Memory B cell (primary cell): ENCODE measurements around the gene FGFR3.

Experiments
- ATAC-seq: fragments of 150-1000 bp; cut with Tn5 transposase; 2 replicates; pipeline ENCODE4 v1.10.0; 2021; ENCODE audit warnings: low read depth, mild to moderate bottlenecking, moderate library complexity
- DNase-seq, 2 donors: peaks; one replicate each; pipeline ENCODE4 v3.0.0; 2022; ENCODE audit warnings: low spot score in 2 of 2
- H3K27ac Mint-ChIP-seq: one replicate; pipeline ENCODE4 v1.8.0; 2022; ENCODE audit warnings: mild to moderate bottlenecking, moderate library complexity, mixed read lengths
- H3K27me3 Mint-ChIP-seq: one replicate; pipeline ENCODE4 v1.8.0; 2022; ENCODE audit warnings: mixed read lengths
- H3K36me3 Mint-ChIP-seq: one replicate; pipeline ENCODE4 v1.8.0; 2022; ENCODE audit warnings: mild to moderate bottlenecking, mixed read lengths
- H3K4me1 Mint-ChIP-seq: one replicate; pipeline ENCODE4 v1.8.0; 2022; ENCODE audit warnings: mixed read lengths
- H3K4me3 Mint-ChIP-seq: one replicate; pipeline ENCODE4 v1.8.0; 2022; ENCODE audit warnings: mild to moderate bottlenecking, moderate library complexity, mixed read lengths
- H3K9me3 Mint-ChIP-seq: one replicate; pipeline ENCODE4 v1.8.0; 2022; ENCODE audit warnings: mixed read lengths

Gene FGFR3

GRCh38 chr4:1792832-1793495 lies at the start of gene FGFR3:
TSS of gene FGFR3 (plus strand) at chr4:1793293. CDS start at chr4:1793935, 642 bp downstream.
- DNase-seq (peak in 1 of 2 donors; percentile 46), ATAC-seq (peak; percentile 75)
- Mint-ChIP-seq H3K27me3 (peaks cover 11% of the 10 kb centered on the region), H3K4me1 (no peaks in the 10 kb centered on the region), H3K36me3 (no peaks in the 10 kb centered on the region), H3K4me3 (peak within 1 kb of the TSS; percentile 46), H3K9me3 (no peaks in the 10 kb centered on the region), H3K27ac (no peak within 1 kb of the TSS)

- Mint-ChIP-seq H3K4me1 (no peaks in the 10 kb centered on the region), H3K27ac (no peak overlapping the region), H3K4me3 (no peak overlapping the region), H3K36me3 (peaks cover 13% of the 10 kb centered on the region), H3K27me3 (no peaks in the 10 kb centered on the region), H3K9me3 (peaks cover 3% of the 10 kb centered on the region)
- no peak for DNase-seq
- ATAC-seq = no peak
Observed at GRCh38 chr4:1743551-1743950, 49.5 kb upstream of the FGFR3 start.

- Mint-ChIP-seq H3K27ac (no peak overlapping the region), H3K4me3 (no peak overlapping the region), H3K27me3 (no peaks in the 10 kb centered on the region), H3K9me3 (no peaks in the 10 kb centered on the region), H3K4me1 (no peaks in the 10 kb centered on the region), H3K36me3 (peaks cover 9% of the 10 kb centered on the region)
- no peak for DNase-seq
- no peak for ATAC-seq
Observed at GRCh38 chr4:1743975-1744374, 49.1 kb upstream of the FGFR3 start.

- Mint-ChIP-seq H3K9me3 (no peaks in the 10 kb centered on the region), H3K36me3 (peaks cover 8% of the 10 kb centered on the region), H3K27ac (no peak overlapping the region)
Observed at GRCh38 chr4:1744552-1744951, 48.5 kb upstream of the FGFR3 start.

GRCh38 chr4:1745165-1745564 lies 47.9 kb upstream of the FGFR3 start:
- ATAC-seq (no peak), DNase-seq (no peak)
- no peaks in the 10 kb centered on the region for H3K9me3 Mint-ChIP-seq
- no peak overlapping the region for H3K4me3 Mint-ChIP-seq
- peaks cover 8% of the 10 kb centered on the region for H3K36me3 Mint-ChIP-seq
- no peaks in the 10 kb centered on the region for H3K27me3 Mint-ChIP-seq
- H3K4me1 Mint-ChIP-seq = no peaks in the 10 kb centered on the region
- no peak overlapping the region for H3K27ac Mint-ChIP-seq

More at GRCh38 chr4:1744552-1744951, 48.5 kb upstream of the FGFR3 start:
- ATAC-seq = no peak
- Mint-ChIP-seq H3K4me3 (no peak overlapping the region), H3K4me1 (no peaks in the 10 kb centered on the region), H3K27me3 (no peaks in the 10 kb centered on the region)
- no peak for DNase-seq

GRCh38 chr4:1745697-1746096 lies 47.4 kb upstream of the FGFR3 start:
- Mint-ChIP-seq H3K4me3 (no peak overlapping the region), H3K27ac (no peak overlapping the region), H3K27me3 (peaks cover 2% of the 10 kb centered on the region), H3K36me3 (peaks cover 7% of the 10 kb centered on the region), H3K9me3 (no peaks in the 10 kb centered on the region), H3K4me1 (no peaks in the 10 kb centered on the region)
- no peak for ATAC-seq
- DNase-seq = no peak

GRCh38 chr4:1746265-1746691 lies 46.8 kb upstream of the FGFR3 start:
- DNase-seq (peak; percentile 79 to 86), ATAC-seq (peak; percentile 86)
- Mint-ChIP-seq H3K9me3 (no peaks in the 10 kb centered on the region), H3K4me1 (no peaks in the 10 kb centered on the region), H3K27ac (no peak overlapping the region), H3K36me3 (peaks cover 7% of the 10 kb centered on the region), H3K4me3 (no peak overlapping the region), H3K27me3 (peaks cover 4% of the 10 kb centered on the region)

- Mint-ChIP-seq H3K27ac (no peak overlapping the region), H3K9me3 (no peaks in the 10 kb centered on the region), H3K27me3 (peaks cover 4% of the 10 kb centered on the region), H3K4me3 (no peak overlapping the region), H3K36me3 (peaks cover 7% of the 10 kb centered on the region), H3K4me1 (no peaks in the 10 kb centered on the region)
- no peak for ATAC-seq
- no peak for DNase-seq
Observed at GRCh38 chr4:1746919-1747602, 46.0 kb upstream of the FGFR3 start.

GRCh38 chr4:1747603-1747967 lies 45.5 kb upstream of the FGFR3 start:
- ATAC-seq (no peak), DNase-seq (no peak)
- H3K27ac Mint-ChIP-seq = no peak overlapping the region
- no peak overlapping the region for H3K4me3 Mint-ChIP-seq
- H3K9me3 Mint-ChIP-seq = no peaks in the 10 kb centered on the region
- H3K27me3 Mint-ChIP-seq = peaks cover 4% of the 10 kb centered on the region
- H3K36me3 Mint-ChIP-seq = peaks cover 7% of the 10 kb centered on the region
- H3K4me1 Mint-ChIP-seq = no peaks in the 10 kb centered on the region

GRCh38 chr4:1748465-1748995 lies 44.6 kb upstream of the FGFR3 start:
- ATAC-seq (peak; percentile 68), DNase-seq (peak; percentile 76 to 83)
- H3K27me3 Mint-ChIP-seq = peaks cover 4% of the 10 kb centered on the region
- no peak overlapping the region for H3K27ac Mint-ChIP-seq
- no peak overlapping the region for H3K4me3 Mint-ChIP-seq
- H3K36me3 Mint-ChIP-seq = peaks cover 5% of the 10 kb centered on the region
- no peaks in the 10 kb centered on the region for H3K9me3 Mint-ChIP-seq
- H3K4me1 Mint-ChIP-seq = peaks cover 4% of the 10 kb centered on the region

- no peak overlapping the region for H3K27ac Mint-ChIP-seq
- ATAC-seq (no peak), DNase-seq (no peak)
- no peaks in the 10 kb centered on the region for H3K9me3 Mint-ChIP-seq
- peaks cover 4% of the 10 kb centered on the region for H3K4me1 Mint-ChIP-seq
- peaks cover 4% of the 10 kb centered on the region for H3K27me3 Mint-ChIP-seq
- H3K4me3 Mint-ChIP-seq = no peak overlapping the region
- H3K36me3 Mint-ChIP-seq = peaks cover 1% of the 10 kb centered on the region
Observed at GRCh38 chr4:1749370-1749769, 43.7 kb upstream of the FGFR3 start.

GRCh38 chr4:1749826-1750225 lies 43.3 kb upstream of the FGFR3 start:
- no peak for DNase-seq
- H3K27ac Mint-ChIP-seq = no peak overlapping the region
- peaks cover 4% of the 10 kb centered on the region for H3K27me3 Mint-ChIP-seq
- H3K4me3 Mint-ChIP-seq = no peak overlapping the region
- no peaks in the 10 kb centered on the region for H3K9me3 Mint-ChIP-seq
- H3K4me1 Mint-ChIP-seq = peaks cover 4% of the 10 kb centered on the region
- H3K36me3 Mint-ChIP-seq = no peaks in the 10 kb centered on the region
- no peak for ATAC-seq

GRCh38 chr4:1750381-1751154 lies 42.5 kb upstream of the FGFR3 start:
- peaks cover 4% of the 10 kb centered on the region for H3K4me1 Mint-ChIP-seq
- DNase-seq (no peak), ATAC-seq (no peak)
- H3K36me3 Mint-ChIP-seq = no peaks in the 10 kb centered on the region
- peaks cover 4% of the 10 kb centered on the region for H3K27me3 Mint-ChIP-seq
- no peak overlapping the region for H3K4me3 Mint-ChIP-seq
- H3K27ac Mint-ChIP-seq = no peak overlapping the region
- no peaks in the 10 kb centered on the region for H3K9me3 Mint-ChIP-seq
